Pericardium fibroblast (primary cell): ENCODE results near the gene ANXA10. TPM values are rescaled to one million over a fixed set of nuclear protein-coding genes. Genes with fewer than 3 reads are reported as not detected.

Source experiments
- total RNA-seq: library from RNA; depleted of rRNA; stranded (reverse); fragments of >200 nt; gene quantifications from 2 replicates; pipeline ENCODE4 v1.2.3, GENCODE V29; 2015

ANXA10 gene, protein sequence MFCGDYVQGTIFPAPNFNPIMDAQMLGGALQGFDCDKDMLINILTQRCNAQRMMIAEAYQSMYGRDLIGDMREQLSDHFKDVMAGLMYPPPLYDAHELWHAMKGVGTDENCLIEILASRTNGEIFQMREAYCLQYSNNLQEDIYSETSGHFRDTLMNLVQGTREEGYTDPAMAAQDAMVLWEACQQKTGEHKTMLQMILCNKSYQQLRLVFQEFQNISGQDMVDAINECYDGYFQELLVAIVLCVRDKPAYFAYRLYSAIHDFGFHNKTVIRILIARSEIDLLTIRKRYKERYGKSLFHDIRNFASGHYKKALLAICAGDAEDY
- total RNA-seq: 0.85 TPM in 1 of 2 replicates, not detected in the other

GRCh38 chr4:168092176-168092712 is at the start of gene ANXA10:
TSS of gene ANXA10 (plus strand) at chr4:168092537. CDS start at chr4:168092701, 164 bp downstream.

Other genes starting within 250 kb of the ANXA10 start
- 6.6 and 7.2 TPM in 2 replicates for gene DDX60, start 226.2 kb downstream of the ANXA10 start, total RNA-seq